OCI-LY1 (cell line): ENCODE measurements around the gene PEX12.
"Not testable (repeated sequence)": the region's sequence is repeated elsewhere in the genome, so short reads cannot be mapped to it uniquely, and the experiment has no call there.

ENCODE experiments used
- H2AFZ ChIP-seq: fragments of 200-600 bp; sonication (generic), shearing (Covaris generic); 2 replicates; pipeline ENCODE4 v1.6.0; 2014; ENCODE audit warnings: antibody characterized with exemption, mild to moderate bottlenecking, low read length
- H3F3A ChIP-seq: fragments of 200-600 bp; sonication (generic), shearing (Covaris generic); 2 replicates; pipeline ENCODE4 v1.6.0; 2014; ENCODE audit warnings: mild to moderate bottlenecking, antibody characterized with exemption, low read length, moderate library complexity; ENCODE audit not compliant: insufficient read depth
- H3K27ac ChIP-seq: fragments of 200-600 bp; sonication (generic); 2 replicates; pipeline ENCODE4 v1.5.1; 2014; ENCODE audit warnings: low read length, mixed run types, mild to moderate bottlenecking, low read depth; ENCODE audit not compliant: poor library complexity, severe bottlenecking
- H3K27me3 ChIP-seq: fragments of 200-600 bp; sonication (generic); 2 replicates; pipeline ENCODE4 v1.6.0; 2014; ENCODE audit warnings: antibody characterized with exemption, mild to moderate bottlenecking, low read length, moderate library complexity; ENCODE audit not compliant: insufficient read depth
- H3K36me3 ChIP-seq: fragments of 200-600 bp; sonication (generic); 2 replicates; pipeline ENCODE4 v1.6.1; 2014; ENCODE audit warnings: mild to moderate bottlenecking, antibody characterized with exemption, low read length, moderate library complexity, mixed read lengths; ENCODE audit not compliant: insufficient read depth
- H3K4me1 ChIP-seq: fragments of 200-600 bp; sonication (generic); 2 replicates; pipeline ENCODE4 v1.5.1; 2014; ENCODE audit warnings: mild to moderate bottlenecking, low read length, moderate library complexity; ENCODE audit not compliant: insufficient read depth, severe bottlenecking
- H3K4me2 ChIP-seq: fragments of 200-600 bp; sonication (generic), shearing (Covaris generic); 2 replicates; pipeline ENCODE4 v1.6.1; 2014; ENCODE audit warnings: low read length
- H3K4me3 ChIP-seq: fragments of 200-600 bp; sonication (generic); 2 replicates; pipeline ENCODE4 v1.5.1; 2014; ENCODE audit warnings: low read length, low read depth, mild to moderate bottlenecking, mixed read lengths; ENCODE audit not compliant: poor library complexity, severe bottlenecking
- H3K79me2 ChIP-seq: fragments of 200-600 bp; shearing (Covaris generic); 2 replicates; pipeline ENCODE4 v1.6.1; 2016; ENCODE audit warnings: mixed run types, low read length, mixed read lengths; ENCODE audit not compliant: insufficient read depth
- H3K9ac ChIP-seq: fragments of 200-600 bp; sonication (generic), shearing (Covaris generic); 2 replicates; pipeline ENCODE4 v1.6.1; 2014; ENCODE audit warnings: mild to moderate bottlenecking, low read length, mixed read lengths
- H3K9me2 ChIP-seq: fragments of 200-600 bp; sonication (generic), shearing (Covaris generic); 2 replicates; pipeline ENCODE4 v1.6.1; 2014; ENCODE audit warnings: low read depth, mild to moderate bottlenecking, low read length, mixed read lengths
- H3K9me3 ChIP-seq: fragments of 200-600 bp; shearing (Covaris generic); 2 replicates; pipeline ENCODE4 v1.6.1; 2014; ENCODE audit warnings: low read length, mixed read lengths
- H4K20me1 ChIP-seq: fragments of 200-600 bp; sonication (generic), shearing (Covaris generic); 2 replicates; pipeline ENCODE4 v1.6.0; 2016; ENCODE audit warnings: mild to moderate bottlenecking, low read length; ENCODE audit not compliant: insufficient read depth
- CTCF ChIP-seq: fragments of 200-600 bp; sonication (generic), shearing (Covaris generic); IDR thresholded peaks from 2 replicates; pipeline ENCODE4 v1.5.1; 2017; ENCODE audit warnings: mild to moderate bottlenecking, antibody characterized with exemption, low read length, moderate library complexity, mixed read lengths
- EZH2 ChIP-seq: fragments of 200-600 bp; sonication (generic), shearing (Covaris generic); IDR thresholded peaks from 2 replicates; pipeline ENCODE4 v1.8.0; 2017; ENCODE audit warnings: borderline replicate concordance, mixed run types, mild to moderate bottlenecking, antibody characterized with exemption, low read length, moderate library complexity, mixed read lengths

PEX12 gene

GRCh38 chr17:35536664-35537171 lies 41.7 kb downstream of the PEX12 start:
- TF ChIP-seq CTCF (no peak), EZH2 (no peak)
- no peak overlapping the region for H2AFZ ChIP-seq

GRCh38 chr17:35535406-35535805 lies 43.0 kb downstream of the PEX12 start:
- H3K4me3 ChIP-seq, H3K79me2 ChIP-seq: not testable (repeated sequence)

More at GRCh38 chr17:35536664-35537171, 41.7 kb downstream of the PEX12 start:
- Histone ChIP-seq H3K9ac (no peak overlapping the region), H4K20me1 (no peaks in the 10 kb centered on the region), H3K9me3 (no peaks in the 10 kb centered on the region), H3K27me3 (no peaks in the 10 kb centered on the region; the same call in 1 of the 2 replicates), H3K9me2 (no peaks in the 10 kb centered on the region), H3K4me2 (no peak overlapping the region), H3F3A (no peaks in the 10 kb centered on the region), H3K27ac (no peak overlapping the region), H3K36me3 (no peaks in the 10 kb centered on the region), H3K79me2 (no peaks in the 10 kb centered on the region), H3K4me1 (peaks cover 5% of the 10 kb centered on the region), H3K4me3 (no peak overlapping the region)

GRCh38 chr17:35534576-35535093 lies 43.7 kb downstream of the PEX12 start:
- no peak overlapping the region for H3K4me2 ChIP-seq
- H3K27ac ChIP-seq: no peak overlapping the region
- H3K9me2 ChIP-seq: no peaks in the 10 kb centered on the region
- no peaks in the 10 kb centered on the region for H3K36me3 ChIP-seq
- TF ChIP-seq EZH2 (no peak), CTCF (no peak)
- no peaks in the 10 kb centered on the region; the same call in 1 of the 2 replicates for H3K27me3 ChIP-seq
- H3K4me3 ChIP-seq: no peak overlapping the region
- H3F3A ChIP-seq: no peaks in the 10 kb centered on the region
- no peaks in the 10 kb centered on the region for H3K4me1 ChIP-seq
- no peaks in the 10 kb centered on the region for H4K20me1 ChIP-seq
- no peak overlapping the region for H3K9ac ChIP-seq
- H2AFZ ChIP-seq: no peak overlapping the region
- H3K9me3 ChIP-seq: no peaks in the 10 kb centered on the region
- H3K79me2 ChIP-seq: no peaks in the 10 kb centered on the region

More at GRCh38 chr17:35535406-35535805, 43.0 kb downstream of the PEX12 start:
- H3K27ac ChIP-seq, H3F3A ChIP-seq, H3K27me3 ChIP-seq, H3K9me3 ChIP-seq, H4K20me1 ChIP-seq, H3K9me2 ChIP-seq, H3K4me1 ChIP-seq, H3K36me3 ChIP-seq, H3K9ac ChIP-seq, H3K4me2 ChIP-seq, H2AFZ ChIP-seq: not testable (repeated sequence)

- Histone ChIP-seq H3K9ac (no peak overlapping the region), H3K4me3 (no peak overlapping the region), H3K9me3 (no peaks in the 10 kb centered on the region), H2AFZ (no peak overlapping the region), H3K4me1 (no peaks in the 10 kb centered on the region), H3K79me2 (no peaks in the 10 kb centered on the region), H3K36me3 (no peaks in the 10 kb centered on the region), H3K27ac (no peak overlapping the region), H4K20me1 (no peaks in the 10 kb centered on the region), H3K27me3 (no peaks in the 10 kb centered on the region), H3K9me2 (no peaks in the 10 kb centered on the region), H3K4me2 (no peak overlapping the region), H3F3A (no peaks in the 10 kb centered on the region)
- TF ChIP-seq EZH2 (no peak), CTCF (no peak)
Observed at GRCh38 chr17:35531160-35531559, 47.2 kb downstream of the PEX12 start.
